ENCODE data around the gene FKBP5. TPM values are rescaled to one million over a fixed set of nuclear protein-coding genes. Genes with fewer than 3 reads are reported as not detected.

Gene FKBP5
- total and polyA plus RNA-seq, 8 donors = 68.1 to 209 (median 110) TPM

GRCh38 chr6:35609588-35609987 lies 79.1 kb downstream of the FKBP5 start:
- H3K4me1 ChIP-seq = peaks cover 0 to 59% (median 21%) of the 10 kb centered on the region in 4 donors
- intact Hi-C loops (cut with DNase I; ENCODE audit: low total_unique reads) = no loop called here
- no peak for DNase-seq
- WGBS, 5 donors = 96 to 100% (median 97%) methylated on average over 1 of the region's 1 CpG
- no peaks in the 10 kb centered on the region for H3K9me3 ChIP-seq
- no peaks in the 10 kb centered on the region for H3K27me3 ChIP-seq
- TF ChIP-seq CTCF (IDR thresholded peaks at IDR 0.05) (no peak), POLR2A (IDR thresholded peaks at IDR 0.05) (no peak), EP300 (IDR thresholded peaks at IDR 0.05) (no peak), POLR2AphosphoS5 (IDR thresholded peaks at IDR 0.05) (no peak)
- H3K36me3 ChIP-seq = peaks cover 33 to 92% (median 86%) of the 10 kb centered on the region in 4 donors
- peak overlapping the region in 2 of 5 donors; percentile 6 to 29 for H3K27ac ChIP-seq
- H3K4me3 ChIP-seq = no peak overlapping the region

- peak overlapping the region in 1 of 5 donors; percentile 55 for H3K27ac ChIP-seq
- H3K36me3 ChIP-seq = peaks cover 19 to 73% (median 67%) of the 10 kb centered on the region in 4 donors
- WGBS, 5 donors = 87 to 95% (median 90%) methylated on average over 8 to 13 of the region's 13 CpGs
- H3K4me1 ChIP-seq = peaks cover 18 to 69% (median 38%) of the 10 kb centered on the region in 4 donors
- DNase-seq = no peak
- intact Hi-C loops (cut with DNase I; ENCODE audit: low total_unique reads) = no loop called here
- H3K27me3 ChIP-seq = no peaks in the 10 kb centered on the region
- H3K9me3 ChIP-seq = no peaks in the 10 kb centered on the region
- TF ChIP-seq POLR2A (IDR thresholded peaks at IDR 0.05) = no peak
- TF ChIP-seq CTCF (IDR thresholded peaks at IDR 0.05) = no peak
- no peak for TF ChIP-seq POLR2AphosphoS5 (IDR thresholded peaks at IDR 0.05)
- no peak for TF ChIP-seq EP300 (IDR thresholded peaks at IDR 0.05)
- H3K4me3 ChIP-seq = no peak overlapping the region
Measured at GRCh38 chr6:35607517-35608233, 81.0 kb downstream of the FKBP5 start.

GRCh38 chr6:35605600-35605999 lies 83.1 kb downstream of the FKBP5 start:
- Histone ChIP-seq H3K9me3 (no peaks in the 10 kb centered on the region), H3K4me3 (no peak overlapping the region), H3K27me3 (no peaks in the 10 kb centered on the region), H3K27ac (peak overlapping the region; percentile 24 to 97 (median 49)), H3K4me1 (peaks cover 34 to 69% (median 47%) of the 10 kb centered on the region in 4 donors), H3K36me3 (peaks cover 7 to 53% (median 46%) of the 10 kb centered on the region in 4 donors)
- WGBS, 5 donors = 86 to 96% (median 94%) methylated on average over 6 of the region's 6 CpGs
- intact Hi-C loops (cut with DNase I; ENCODE audit: low total_unique reads) = no loop called here
- DNase-seq = no peak
- TF ChIP-seq POLR2AphosphoS5 (IDR thresholded peaks at IDR 0.05) (no peak), CTCF (IDR thresholded peaks at IDR 0.05) (no peak), EP300 (IDR thresholded peaks at IDR 0.05) (no peak), POLR2A (IDR thresholded peaks at IDR 0.05) (no peak)

- no peak for TF ChIP-seq POLR2AphosphoS5 (IDR thresholded peaks at IDR 0.05)
- TF ChIP-seq CTCF (IDR thresholded peaks at IDR 0.05) = no peak
- no peak for TF ChIP-seq POLR2A (IDR thresholded peaks at IDR 0.05)
- no peak for TF ChIP-seq EP300 (IDR thresholded peaks at IDR 0.05)
- 79 to 88% (median 87%) methylated on average over 9 of the region's 9 CpGs for WGBS, 5 donors
- no peaks in the 10 kb centered on the region for H3K9me3 ChIP-seq
- peaks cover 44 to 80% (median 62%) of the 10 kb centered on the region in 4 donors for H3K4me1 ChIP-seq
- H3K27me3 ChIP-seq = no peaks in the 10 kb centered on the region
- no peak overlapping the region for H3K4me3 ChIP-seq
- H3K36me3 ChIP-seq = peaks cover 7 to 35% (median 26%) of the 10 kb centered on the region in 4 donors
- peak overlapping the region; percentile 85 to 97 (median 93) for H3K27ac ChIP-seq
- intact Hi-C loops (cut with DNase I; ENCODE audit: low total_unique reads) = no loop called here
- DNase-seq = peak in 1 of 2 donors; percentile 43
Measured at GRCh38 chr6:35603326-35604202, 85.2 kb downstream of the FKBP5 start.

All from stomach (tissue), 9 donors.